ENCODE data around the gene SLC25A34. TPM values are rescaled to one million over a fixed set of nuclear protein-coding genes. Genes with fewer than 3 reads are reported as not detected.

The SLC25A34 gene
- polyA plus RNA-seq, 1 of the 3 experiments (the other 2 are of a cell fraction): 1.4 TPM

- POLR2A ChIA-PET: no interaction called here
- CTCF ChIA-PET: no interaction called here
- DNase-seq: no peak
Observed at GRCh38 chr1:15724949-15725880, 10.8 kb upstream of the SLC25A34 start.

More at GRCh38 chr1:15724949-15725880, 10.8 kb upstream of the SLC25A34 start:
- Histone ChIP-seq H3K27me3 (ENCODE audit: insufficient read depth) (no peaks in the 10 kb centered on the region), H3K79me2 (ENCODE audit: insufficient read depth) (no peaks in the 10 kb centered on the region), H2AFZ (ENCODE audit: low read depth) (no peak overlapping the region), H4K20me1 (ENCODE audit: insufficient read depth) (no peaks in the 10 kb centered on the region), H3K4me3 (ENCODE audit: low read depth in 2 of 2, low read length in 1 of 2) (no peak overlapping the region), H3F3A (replicated peaks; ENCODE audit: insufficient read depth) (no peaks in the 10 kb centered on the region), H3K4me1 (ENCODE audit: control insufficient read depth in 1 of 2, insufficient read depth in 2 of 2, low read depth in 1 of 2, low read length in 1 of 2) (no peaks in the 10 kb centered on the region), H3K9ac (no peak overlapping the region), H3K36me3 (replicated peaks in 1 of 2; ENCODE audit: control insufficient read depth in 1 of 2, insufficient read depth in 2 of 2, low read length in 1 of 2) (peaks cover 0 to 74% of the 10 kb centered on the region in 2 experiments), H3K9me2 (no peaks in the 10 kb centered on the region), H3K9me3 (no peaks in the 10 kb centered on the region), H3K4me2 (no peak overlapping the region), H3K27ac (ENCODE audit: low read depth in 2 of 2, low read length in 1 of 2) (no peak overlapping the region)
- WGBS (ENCODE audit: low lambda C conversion rate): 100% methylated on average over 4 of the region's 26 CpGs
- TF ChIP-seq SIN3A (IDR thresholded peaks at IDR 0.05; ENCODE audit: borderline replicate concordance, low read depth, low read length): no peak
- TF ChIP-seq SMC3 (IDR thresholded peaks at IDR 0.05; ENCODE audit: low read depth, low read length): no peak
- no peak for TF ChIP-seq USF1 (IDR thresholded peaks at IDR 0.05; ENCODE audit: borderline replicate concordance, low read depth)
- TF ChIP-seq, protein P1, sequence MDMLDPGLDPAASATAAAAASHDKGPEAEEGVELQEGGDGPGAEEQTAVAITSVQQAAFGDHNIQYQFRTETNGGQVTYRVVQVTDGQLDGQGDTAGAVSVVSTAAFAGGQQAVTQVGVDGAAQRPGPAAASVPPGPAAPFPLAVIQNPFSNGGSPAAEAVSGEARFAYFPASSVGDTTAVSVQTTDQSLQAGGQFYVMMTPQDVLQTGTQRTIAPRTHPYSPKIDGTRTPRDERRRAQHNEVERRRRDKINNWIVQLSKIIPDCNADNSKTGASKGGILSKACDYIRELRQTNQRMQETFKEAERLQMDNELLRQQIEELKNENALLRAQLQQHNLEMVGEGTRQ (IDR thresholded peaks at IDR 0.05; ENCODE audit: borderline replicate concordance, low read depth, low read length): no peak
- no peak for TF ChIP-seq FOXM1 (IDR thresholded peaks at IDR 0.05; ENCODE audit: low read depth)
- no peak for TF ChIP-seq PBX3 (IDR thresholded peaks at IDR 0.05)
- no peak for TF ChIP-seq RAD21 (IDR thresholded peaks at IDR 0.05; ENCODE audit: low read length)
- no peak for TF ChIP-seq RCOR1 (IDR thresholded peaks at IDR 0.05; ENCODE audit: low read length)
- TF ChIP-seq ZBTB33 (IDR thresholded peaks at IDR 0.05; ENCODE audit: borderline replicate concordance, low read depth): no peak
- TF ChIP-seq RFX5 (IDR thresholded peaks at IDR 0.05; ENCODE audit: low read length): no peak
- no peak for TF ChIP-seq CTCF (IDR thresholded peaks at IDR 0.05)
- no peak for TF ChIP-seq EP300 (IDR thresholded peaks at IDR 0.05; ENCODE audit: borderline replicate concordance in 1 of 2, low read depth in 1 of 2, low read length in 1 of 2)
- TF ChIP-seq, protein P2, sequence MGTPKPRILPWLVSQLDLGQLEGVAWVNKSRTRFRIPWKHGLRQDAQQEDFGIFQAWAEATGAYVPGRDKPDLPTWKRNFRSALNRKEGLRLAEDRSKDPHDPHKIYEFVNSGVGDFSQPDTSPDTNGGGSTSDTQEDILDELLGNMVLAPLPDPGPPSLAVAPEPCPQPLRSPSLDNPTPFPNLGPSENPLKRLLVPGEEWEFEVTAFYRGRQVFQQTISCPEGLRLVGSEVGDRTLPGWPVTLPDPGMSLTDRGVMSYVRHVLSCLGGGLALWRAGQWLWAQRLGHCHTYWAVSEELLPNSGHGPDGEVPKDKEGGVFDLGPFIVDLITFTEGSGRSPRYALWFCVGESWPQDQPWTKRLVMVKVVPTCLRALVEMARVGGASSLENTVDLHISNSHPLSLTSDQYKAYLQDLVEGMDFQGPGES (IDR thresholded peaks at IDR 0.05; ENCODE audit: low read depth, low read length): no peak
- TF ChIP-seq MAX (IDR thresholded peaks at IDR 0.05; ENCODE audit: low read depth): no peak
- TF ChIP-seq EZH2phosphoT487 (IDR thresholded peaks at IDR 0.05; ENCODE audit: borderline replicate concordance, low read depth): no peak
- TF ChIP-seq RXRA (IDR thresholded peaks at IDR 0.05; ENCODE audit: borderline replicate concordance, low read depth): no peak
- TF ChIP-seq FOSL2 (IDR thresholded peaks at IDR 0.05; ENCODE audit: borderline replicate concordance, low read depth): no peak

Data from SK-N-SH (cell line).